Stimulated activated CD4-positive, alpha-beta T cell treated with anti-CD3 and anti-CD28 coated beads, TNF-alpha, amount 100 ng/mL, for 1 hour (primary cell): Measurements from ENCODE around the gene NUP98.

ENCODE experiments used
- DNase-seq, 3 donors: peaks; one replicate each; pipeline ENCODE4 v3.0.0-alpha.2; 2020; ENCODE audit warnings: low read depth in 3 of 3, low spot score in 1 of 3

The NUP98 gene

DNA sequence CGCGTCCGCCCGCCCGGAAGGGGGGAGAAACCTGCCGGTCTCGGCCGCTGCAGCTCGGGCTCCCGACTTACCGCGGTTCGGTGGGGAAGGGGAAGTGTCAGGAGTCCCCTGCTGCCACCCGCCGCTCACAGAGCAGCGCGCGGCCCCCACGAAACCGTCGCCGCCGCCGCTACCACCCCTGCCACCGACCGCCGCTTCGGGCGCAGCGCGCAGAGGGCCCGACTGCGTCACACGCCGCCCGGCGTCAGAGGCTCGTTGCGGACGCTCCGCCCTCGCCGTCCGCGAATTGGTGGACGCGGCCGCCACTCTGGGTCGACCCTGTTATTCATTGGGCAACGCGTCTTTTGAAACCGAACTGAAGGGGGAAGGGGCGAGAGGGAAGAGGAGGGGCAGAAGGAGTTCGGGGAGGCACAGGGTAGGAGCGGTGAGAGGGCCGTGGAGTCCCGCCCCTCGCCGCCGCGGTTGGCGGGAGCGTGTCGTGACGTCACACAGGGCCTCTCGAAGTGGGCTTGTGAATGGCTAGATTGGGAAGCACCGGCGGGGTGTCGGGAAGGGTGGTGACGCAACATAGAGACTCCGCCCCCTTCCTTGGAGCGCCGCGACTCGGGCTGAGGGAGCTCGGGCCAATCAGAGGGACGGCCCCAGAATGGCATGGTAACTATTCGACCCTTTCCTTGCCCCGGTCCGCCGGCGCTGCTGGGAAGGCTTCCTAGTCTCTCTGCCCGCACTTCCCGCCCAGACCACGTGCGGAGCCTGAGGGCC lies at the start of gene NUP98:
TSS of gene NUP98 (minus strand) at position 226 of the 762 bp plus-strand sequence. CDS start 15,437 bp downstream, outside the sequence.
- peak; percentile 97 to 99 (median 99) for DNase-seq

GRCh38 chr11:3845670-3846069 lies 48.3 kb upstream of the NUP98 start:
- DNase-seq, result no peak

- no peak for DNase-seq
Measured at GRCh38 chr11:3845246-3845645, 47.9 kb upstream of the NUP98 start.

DNA sequence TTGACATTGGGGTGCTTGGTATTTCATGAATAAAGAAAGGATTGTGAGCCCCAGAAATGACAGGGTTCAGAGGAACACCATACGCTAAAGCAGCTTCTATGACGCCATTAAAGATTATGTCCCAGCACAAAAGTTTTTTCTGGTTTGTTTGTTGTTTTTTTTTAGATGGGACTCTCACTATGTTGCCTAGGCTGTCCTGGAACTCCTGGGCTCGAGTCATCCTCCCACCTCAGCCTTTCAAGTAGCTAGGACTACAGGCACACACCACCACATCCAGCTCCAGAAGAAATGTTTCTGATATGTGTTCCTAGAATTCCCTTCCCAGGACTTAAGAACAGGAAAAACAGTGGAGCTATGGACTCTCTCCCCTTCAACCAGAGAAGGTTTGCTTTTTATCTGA lies 46.0 kb upstream of the NUP98 start:
- DNase-seq, result no peak

GRCh38 chr11:3841426-3842350 lies 44.3 kb upstream of the NUP98 start:
- peak; percentile 88 to 91 (median 89) for DNase-seq

DNA sequence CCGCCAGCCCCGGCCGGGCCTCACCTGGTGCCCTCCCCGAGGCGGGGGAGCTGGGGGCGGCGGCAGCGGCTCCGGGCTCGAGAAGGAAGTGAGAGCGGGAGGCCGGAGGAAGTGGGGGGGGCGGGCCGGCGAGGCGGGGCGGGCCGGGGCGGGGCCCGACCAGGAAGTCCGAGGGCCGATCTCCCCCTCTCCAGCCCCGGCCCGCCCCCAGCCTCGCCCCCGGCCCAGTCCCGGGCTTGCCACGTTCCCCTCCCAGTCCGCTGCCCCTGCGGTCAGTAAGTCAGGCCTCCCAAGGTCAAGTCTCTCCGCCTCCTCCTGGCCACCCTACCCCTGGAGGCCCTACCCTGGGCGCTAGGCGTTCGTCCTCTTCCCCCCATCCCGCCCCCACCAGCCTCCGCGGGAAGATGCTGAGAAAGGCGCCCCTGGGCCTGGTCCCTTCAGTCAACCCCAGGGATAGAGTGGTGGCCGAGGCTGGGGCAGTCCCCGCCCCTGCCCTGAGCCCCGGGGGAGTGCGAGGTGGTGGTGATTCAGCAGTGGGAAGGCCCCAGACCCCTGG lies 43.6 kb upstream of the NUP98 start, which contains the start of gene RHOG:
TSS of gene RHOG (minus strand) at position 90 of the 556 bp plus-strand sequence. CDS start 12,821 bp downstream, outside the sequence.
- peak in 1 of 3 donors; percentile 31 for DNase-seq

GRCh38 chr11:3840004-3840869 lies 42.9 kb upstream of the NUP98 start:
- no peak for DNase-seq

GRCh38 chr11:3838504-3838903 lies 41.1 kb upstream of the NUP98 start:
- DNase-seq, result no peak

DNA sequence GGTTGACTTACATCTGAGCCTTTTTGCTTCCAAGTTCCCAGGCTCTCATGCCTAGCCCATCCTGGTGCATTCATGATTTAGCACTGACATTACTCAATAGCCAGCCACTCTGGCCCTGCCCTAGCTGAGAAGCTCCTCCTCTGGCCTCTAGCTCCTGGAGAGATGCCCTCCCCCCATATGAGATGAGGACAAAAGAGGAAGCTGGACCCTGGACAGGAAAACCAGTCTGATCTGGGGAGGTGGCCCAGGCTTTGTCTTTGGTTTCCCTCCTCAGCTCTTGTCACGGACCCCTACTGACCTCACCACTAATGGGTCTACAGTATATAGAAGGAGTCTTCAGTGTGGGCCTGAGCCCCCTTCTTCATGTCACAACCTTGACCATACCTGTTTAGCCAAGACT lies 40.4 kb upstream of the NUP98 start:
- DNase-seq, result no peak

GRCh38 chr11:3836903-3837302 lies 39.5 kb upstream of the NUP98 start:
- no peak for DNase-seq

GRCh38 chr11:3835751-3836150 lies 38.4 kb upstream of the NUP98 start:
- no peak for DNase-seq

GRCh38 chr11:3834664-3835461 lies 37.5 kb upstream of the NUP98 start:
- DNase-seq, result no peak

- DNase-seq, result no peak
Measured at GRCh38 chr11:3834349-3834663, 37.0 kb upstream of the NUP98 start.

GRCh38 chr11:3833449-3833848 lies 36.1 kb upstream of the NUP98 start:
- DNase-seq, result no peak

DNA sequence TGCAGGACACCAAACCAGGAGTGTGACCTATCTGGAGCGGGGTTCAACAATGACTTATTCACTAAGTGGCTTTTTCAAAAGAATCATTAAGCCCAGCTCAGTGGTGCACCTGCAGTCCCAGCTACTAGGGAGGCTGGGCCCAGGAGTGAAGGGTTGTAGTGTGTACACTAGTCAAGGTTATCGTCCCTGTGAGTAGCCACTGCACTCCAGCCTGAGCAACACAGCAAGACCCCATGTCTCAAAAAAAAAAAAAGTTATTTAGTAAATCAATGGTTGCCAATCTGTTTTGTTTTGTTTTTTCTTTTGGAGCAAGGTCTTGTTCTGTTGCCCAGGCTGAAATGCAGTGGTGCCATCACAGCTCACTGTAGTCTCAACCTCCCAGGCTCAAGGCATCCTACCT lies 35.5 kb upstream of the NUP98 start:
- DNase-seq, result no peak

DNA sequence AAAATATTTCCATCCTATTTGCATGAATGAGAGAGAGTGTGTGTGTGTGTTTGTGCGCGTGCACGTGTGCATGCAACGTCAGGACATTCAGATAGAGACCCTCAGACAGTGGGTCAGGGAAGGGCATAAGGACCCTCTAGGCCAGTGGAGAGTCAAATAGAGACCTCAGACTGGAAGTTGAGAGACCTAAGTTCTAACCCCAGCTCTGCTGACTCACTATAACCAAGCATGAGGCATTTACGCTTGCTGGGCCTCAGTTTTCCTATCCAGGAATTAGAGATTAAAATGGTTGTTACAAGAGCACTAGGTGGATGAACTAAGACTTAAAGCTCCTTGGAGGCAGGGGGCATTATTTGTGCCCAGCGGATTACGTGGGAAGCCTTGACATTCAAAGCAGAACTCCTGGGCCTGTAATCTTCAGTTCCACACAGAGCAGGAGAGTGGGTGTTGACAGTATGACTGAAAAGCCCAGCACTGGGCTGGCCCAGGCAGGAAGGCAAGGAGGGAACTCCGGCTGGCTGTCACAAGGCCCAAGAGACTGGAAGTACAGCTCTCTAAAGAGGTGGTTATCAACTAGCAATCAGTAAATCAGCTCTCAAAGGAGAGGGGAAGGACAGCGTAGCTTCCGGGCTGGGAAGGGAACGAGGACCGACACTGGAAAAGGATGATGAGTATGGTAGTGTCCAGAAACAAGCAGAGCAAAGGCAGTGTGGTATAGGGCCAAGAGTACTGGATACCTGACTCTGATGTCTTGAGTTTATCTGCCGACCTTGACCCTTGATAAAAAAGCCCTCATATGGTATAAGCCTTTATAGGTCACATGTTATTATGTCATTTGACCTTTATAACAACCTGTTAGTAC lies 34.3 kb upstream of the NUP98 start:
- DNase-seq, result no peak

DNA sequence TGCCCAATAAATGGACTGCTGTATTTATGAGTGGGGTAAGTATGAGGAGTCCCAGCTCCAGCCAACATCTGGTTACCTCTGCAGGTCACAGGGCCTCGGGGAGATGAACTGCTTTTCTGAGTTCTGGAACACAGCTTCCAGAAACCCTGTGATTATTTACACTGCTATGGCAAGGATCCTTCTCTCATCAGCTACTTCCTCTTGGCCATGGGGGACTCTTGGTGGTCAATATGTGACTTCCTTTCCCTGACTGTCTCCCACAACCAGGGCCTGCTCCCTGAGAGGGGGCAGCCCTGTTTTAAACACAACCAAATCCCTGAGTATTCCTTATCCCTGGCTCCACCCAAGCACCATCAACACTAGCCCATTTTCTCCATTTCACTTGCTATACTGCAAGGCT lies 33.4 kb upstream of the NUP98 start:
- no peak for DNase-seq

GRCh38 chr11:3830088-3830487 lies 32.7 kb upstream of the NUP98 start:
- no peak for DNase-seq
